Nucleus accumbens (tissue), 56 donors: ENCODE measurements around the gene IFFO2.
"Not testable (repeated sequence)": the region's sequence is repeated elsewhere in the genome, so short reads cannot be mapped to it uniquely, and the experiment has no call there.

Source experiments
- DNase-seq, 56 donors: peaks; one replicate each; lab custom pipeline; 2025; lab: John Stamatoyannopoulos, UW

IFFO2 gene

DNA sequence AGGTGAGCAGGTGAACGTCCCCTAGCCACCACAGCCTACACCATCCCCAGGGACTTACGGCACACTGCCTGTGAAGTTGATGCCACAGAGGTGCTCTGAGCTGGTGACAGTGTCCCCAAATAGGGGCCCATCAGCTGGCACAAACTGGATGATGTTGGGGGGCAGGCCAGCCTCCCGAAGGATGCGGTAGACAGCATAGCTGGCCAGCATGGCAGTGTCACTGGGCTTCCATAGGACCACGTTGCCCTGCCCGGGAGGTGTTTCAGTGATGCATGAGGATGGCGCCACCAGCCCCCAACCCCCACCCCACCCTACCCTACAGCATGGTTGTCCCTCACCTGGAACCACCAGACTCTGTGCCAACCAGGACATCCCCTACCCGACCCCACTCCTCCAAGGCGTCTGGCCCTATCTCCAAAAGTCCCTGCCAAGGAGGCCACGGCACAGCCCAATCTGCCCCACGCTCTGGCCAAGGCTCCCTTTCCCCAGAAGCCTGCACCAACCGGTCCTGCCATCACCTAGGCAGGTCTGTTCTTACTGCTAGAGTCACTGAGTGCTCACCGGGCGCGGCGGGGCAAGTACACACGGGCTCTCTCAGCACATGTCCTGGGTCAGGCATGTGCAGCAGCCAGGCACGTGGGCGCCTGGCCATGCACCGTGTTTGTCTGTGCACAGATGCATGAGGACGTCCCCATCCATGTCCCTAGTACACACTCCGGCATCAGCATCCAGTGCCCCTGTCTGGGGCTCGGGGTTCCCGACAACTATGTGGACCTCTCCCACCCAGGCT, 74.6 kb downstream of the IFFO2 start:
- DNase-seq = no peak

DNA sequence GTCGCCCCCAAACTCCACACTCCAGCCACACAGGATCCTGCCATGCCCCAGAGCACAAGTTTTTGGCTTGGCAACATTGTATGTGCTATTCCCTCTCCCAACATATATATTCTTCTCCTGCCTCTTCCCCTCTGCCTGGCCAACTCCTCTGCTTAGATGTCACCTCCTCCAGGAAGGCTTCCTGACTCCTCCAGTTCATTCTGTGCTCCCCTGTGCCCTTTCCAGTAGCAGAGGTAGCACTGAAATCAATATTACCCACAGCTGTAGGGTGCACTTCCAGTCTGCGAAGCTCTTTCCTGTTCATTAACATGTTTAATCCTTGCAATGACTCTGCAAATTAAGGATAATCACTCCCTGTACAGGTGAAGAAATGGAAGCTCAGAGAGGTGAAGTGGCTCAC, 75.3 kb downstream of the IFFO2 start:
- no peak for DNase-seq

DNA sequence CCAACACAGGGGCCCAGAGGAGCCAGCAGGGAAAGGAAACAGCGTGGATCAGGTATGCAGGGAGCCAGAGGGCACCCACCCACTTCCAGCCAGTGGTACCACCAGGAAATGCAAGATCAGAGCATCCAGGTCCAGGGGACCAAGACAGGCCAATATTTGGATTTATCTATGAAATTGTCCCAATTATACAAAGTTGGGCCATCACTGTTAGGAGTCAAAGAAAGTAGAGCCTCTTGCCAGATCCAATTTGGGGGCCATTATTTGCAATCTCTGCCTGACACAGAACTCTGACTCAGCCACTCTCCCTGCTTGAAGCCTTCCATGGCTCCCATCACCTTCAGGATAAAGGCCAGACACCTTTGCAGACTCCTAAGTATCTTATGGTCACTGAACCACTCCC, 75.9 kb downstream of the IFFO2 start:
- DNase-seq = no peak

DNA sequence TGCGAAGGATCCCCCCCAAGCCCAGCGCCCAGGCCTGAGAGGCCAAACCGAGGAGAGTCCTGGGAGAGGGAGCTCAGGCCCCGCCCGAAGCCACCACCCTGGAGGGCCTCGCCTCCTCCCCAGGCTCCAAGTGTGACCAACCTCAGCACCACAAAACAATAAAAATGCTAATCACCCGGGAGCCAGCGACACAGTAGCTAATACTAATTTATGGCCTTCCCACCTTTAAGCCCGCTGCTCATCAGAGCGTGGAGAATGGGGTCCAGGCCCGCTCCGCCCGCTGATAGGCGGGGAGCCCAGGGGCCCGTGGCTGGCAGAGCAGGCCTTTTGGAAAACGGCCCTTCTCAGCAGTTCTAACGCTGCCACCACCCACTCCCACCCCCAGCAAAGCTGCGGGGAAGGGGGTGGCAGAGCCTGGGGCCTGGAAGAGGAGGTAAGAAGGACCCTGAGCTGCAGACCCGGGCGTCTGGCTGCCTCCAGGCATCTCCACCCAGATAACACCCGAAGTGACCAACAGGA, 76.6 kb downstream of the IFFO2 start:
- no peak for DNase-seq

DNA sequence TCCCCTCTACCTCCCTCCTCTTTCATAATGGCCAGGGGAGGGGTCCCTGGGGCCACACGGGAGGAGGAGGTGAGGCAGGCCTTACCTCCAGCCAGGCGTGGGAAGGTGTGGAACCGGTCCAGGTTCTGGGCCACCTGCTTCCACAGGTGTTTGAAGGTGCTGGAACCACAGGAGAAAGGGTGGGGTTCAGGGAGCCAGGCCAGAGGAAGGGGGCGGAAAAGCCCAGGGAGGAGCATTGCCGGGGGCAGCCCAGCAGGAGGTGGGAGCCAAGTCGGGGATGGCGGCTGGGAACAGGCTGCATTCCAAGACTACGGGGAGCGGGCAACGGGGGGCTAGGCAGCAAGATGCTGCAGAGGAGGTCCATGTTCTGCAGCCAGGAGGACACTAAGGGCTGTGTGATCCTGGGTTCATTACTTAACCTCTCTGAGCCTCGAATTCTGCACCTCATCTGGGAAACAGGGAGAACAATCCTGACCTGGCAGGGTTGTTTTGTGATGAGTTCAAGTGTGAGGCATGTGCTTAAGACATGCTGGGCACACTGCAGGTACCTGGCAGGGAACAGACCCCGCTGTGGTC, 77.2 kb downstream of the IFFO2 start:
- no peak for DNase-seq

DNA sequence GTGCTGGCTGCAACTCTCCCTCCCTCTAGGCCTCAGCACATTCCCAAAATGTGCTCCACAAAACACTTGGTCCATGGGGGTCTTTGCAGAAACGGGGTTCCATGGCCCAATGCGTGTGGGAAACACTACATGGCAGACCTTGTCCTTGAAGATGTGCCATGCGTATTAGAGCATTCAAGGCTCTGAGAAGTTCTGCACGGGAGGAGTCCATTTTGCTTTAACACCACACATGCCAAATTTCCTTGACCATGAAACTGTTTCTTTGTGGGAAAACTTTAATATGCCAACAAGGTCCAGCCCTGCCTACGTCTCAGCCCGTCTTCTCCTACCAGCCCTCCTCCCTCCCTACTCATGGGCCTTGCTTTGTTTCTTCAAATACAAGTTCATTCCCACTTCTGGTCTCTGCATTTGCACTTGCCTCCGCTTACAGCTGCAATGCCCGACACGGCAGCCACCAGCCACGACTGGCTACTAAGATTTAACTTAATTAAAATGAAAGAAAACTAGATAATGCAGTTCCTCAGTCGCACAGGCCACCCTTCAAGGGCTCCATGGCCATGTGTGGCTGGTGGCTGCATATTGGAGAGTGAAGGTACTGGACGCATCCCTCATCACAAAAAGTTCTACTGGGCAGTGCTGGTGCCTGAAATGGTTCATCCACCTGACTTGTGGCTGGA, 77.8 kb downstream of the IFFO2 start:
- no peak for DNase-seq

DNA sequence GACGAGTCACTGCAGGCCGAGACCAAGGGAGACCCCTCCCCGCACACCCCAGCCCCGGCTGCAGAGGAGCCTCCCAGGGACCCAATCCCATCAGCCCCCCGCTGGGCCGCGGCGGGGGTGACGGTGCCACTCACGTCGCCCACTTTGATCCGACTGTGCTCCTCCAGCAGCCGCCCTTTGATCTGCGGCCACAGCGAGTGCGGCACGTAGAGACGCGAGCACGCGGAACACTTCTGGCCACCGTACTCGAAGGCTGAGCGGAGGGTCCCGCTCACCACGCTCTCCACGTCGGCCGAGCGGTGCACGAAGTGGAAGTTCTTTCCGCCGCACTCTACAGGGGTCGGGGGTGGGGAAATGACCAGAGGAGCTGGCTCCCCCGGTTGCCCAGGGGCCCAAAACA, 79.2 kb downstream of the IFFO2 start:
- no peak for DNase-seq

DNA sequence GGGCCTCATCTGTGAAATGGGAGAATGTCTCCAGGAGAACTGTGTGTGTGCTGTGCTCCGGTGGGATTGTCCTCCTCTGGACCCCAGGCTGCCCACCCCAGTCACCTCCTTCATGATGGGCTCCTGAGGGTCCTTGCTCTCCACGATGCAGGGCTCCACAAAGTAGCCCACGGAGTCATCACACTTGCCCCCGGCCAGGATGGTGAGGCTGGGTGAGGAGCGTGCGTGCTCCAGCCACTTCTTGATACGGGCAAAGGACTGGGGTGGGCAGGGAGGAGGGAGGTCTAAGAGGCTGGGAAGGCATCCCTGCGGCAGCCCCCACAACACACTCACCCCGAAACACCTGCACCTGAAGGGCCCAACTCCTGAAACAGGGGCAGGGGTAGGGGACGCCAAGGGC, 80.3 kb downstream of the IFFO2 start:
- no peak for DNase-seq

DNA sequence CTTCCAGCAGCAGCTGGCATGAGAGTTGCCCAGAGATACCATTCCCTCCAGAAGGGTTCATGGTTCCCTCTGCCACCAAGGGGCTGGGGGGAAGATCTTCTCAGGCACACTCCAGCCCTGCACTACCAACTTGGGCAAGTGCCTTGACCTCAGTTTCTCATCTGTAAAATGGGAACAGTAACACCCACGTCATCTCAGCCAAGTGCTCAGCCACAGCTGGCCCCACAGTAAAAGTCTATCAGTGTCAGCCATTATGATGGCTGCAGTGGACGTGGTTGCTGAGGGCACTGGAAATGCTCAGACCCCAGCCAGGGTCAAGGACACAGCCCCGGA, 80.7 kb downstream of the IFFO2 start:
- no peak for DNase-seq

DNA sequence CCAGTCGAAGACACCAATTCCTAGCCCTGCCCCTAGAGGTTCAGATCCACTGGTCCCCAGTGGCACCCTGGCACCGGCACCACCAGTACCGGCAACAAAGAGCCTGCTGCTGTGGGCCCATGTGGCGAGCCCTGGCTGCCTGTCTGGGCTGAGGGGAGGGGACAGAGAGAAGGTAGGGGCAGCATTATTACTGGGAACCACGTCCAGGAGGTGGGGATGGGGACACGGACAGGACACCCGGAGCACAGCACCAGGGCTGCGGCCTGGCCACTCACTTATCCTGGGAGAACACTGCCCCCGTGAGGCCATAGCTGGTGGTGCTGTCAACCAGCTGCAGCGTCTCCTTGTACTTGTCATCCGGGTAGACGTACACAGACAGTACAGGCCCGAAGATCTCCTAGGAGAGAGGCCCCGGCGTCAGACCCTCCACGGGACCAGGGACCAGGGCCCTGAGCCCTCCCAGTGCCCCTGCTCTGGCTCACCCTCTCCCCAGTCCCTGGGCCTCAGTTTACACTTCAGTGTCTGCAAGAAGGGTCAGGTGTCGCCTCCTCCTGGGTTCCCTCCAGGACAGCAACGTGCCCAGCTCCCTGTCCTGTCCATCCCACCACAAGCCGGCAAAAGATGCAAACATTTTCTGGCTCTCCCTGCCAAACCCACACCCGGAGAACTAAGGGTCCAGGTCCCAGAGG, 81.2 kb downstream of the IFFO2 start:
- DNase-seq = peak in 52 of 56 donors; percentile 9 to 86 (median 56)

DNA sequence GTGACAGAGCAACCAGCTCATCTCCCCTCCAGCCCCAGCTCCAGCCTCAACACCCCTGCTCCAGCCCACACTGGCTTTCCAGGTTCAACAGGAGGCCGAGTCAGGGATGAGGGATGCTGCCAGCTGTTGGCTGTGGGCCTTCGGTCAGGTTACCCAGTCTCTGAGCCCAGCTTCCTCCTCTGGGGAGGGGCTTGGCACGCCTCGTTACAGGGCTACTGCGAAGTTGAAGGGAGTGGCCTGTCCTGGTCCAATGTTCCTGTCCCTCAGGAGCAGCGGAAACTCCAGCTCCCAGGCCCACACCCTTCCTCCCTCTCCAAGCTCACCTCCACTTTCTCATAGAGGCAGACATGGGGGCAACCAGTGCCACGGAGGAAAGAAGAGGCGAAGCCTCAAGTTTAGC, 81.9 kb downstream of the IFFO2 start:
- no peak for DNase-seq

DNA sequence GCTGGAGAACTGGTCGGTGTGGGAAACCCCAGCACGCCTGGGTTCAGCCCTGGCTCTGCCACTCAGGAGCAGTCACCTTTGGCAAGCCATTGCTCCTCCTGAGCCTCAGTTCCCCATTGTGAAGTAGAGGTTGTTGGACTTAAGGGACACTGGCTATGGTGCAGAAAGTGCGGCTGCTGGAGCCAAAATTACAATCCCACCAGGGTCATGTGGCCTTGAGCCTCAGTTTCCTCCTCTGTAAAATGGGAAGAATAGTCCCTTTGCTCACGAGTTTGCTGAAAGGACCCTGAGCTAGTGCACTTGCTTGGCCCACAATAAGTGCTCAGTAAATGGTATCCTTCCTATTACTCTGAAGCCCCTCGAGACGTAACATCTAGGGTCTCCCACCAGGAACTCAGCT, 82.4 kb downstream of the IFFO2 start:
- no peak for DNase-seq

DNA sequence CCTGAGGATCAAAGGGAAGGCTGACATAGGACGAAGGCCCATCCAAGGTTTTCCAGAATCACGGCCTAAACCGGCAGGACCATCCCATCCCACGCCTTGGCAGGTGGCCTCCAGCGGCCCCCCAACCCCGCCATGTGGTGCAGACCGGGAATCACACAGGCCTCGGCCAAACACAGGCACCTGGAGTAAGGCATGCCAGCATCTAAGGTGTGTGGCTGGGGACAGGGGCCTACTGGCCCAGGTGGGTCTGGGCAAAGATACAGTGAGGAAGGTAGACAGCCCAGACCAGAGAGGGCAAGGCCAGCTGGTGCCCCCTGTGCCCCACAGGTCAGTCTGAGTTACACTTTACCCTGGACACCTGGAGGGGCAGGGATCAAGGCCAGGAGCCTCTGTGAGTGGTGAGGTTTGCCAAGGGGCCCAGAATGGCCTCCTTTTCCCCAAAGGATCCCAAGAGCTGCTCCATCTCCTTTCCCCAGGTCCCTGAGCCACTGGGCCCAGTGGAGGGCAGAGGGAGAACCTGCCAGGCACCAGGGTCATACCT, 84.3 kb downstream of the IFFO2 start:
- no peak for DNase-seq

DNA sequence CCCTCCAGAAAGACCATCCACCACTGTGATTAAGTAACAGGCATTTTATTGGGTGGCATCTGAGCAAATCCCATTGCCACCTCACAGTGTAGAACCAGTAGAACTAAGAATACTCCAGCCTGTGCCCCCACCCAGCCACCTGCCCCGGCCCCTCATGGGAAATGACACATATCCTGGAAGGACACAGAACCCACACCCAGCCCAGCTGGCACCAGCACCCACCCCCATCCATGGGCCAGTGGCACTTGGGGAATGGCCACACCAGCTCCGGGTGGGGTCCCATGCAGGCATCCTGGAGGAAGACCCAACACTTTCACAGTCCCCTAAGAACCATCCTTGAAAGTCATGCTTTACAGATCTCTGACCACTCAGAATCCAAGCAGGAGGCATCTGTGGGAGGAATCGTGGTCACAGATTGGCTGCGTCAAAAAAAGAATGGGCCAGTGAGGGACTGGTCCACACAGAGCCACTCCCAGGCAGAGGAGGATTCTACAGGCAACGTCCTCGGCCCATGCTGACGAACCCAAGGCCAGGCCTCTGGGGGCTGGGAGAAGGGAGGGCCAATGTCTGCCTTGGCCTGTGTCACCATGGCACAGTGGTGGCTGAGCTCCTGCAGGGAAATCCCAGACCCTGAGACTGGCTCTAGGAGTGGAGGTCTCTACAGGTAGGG, 84.9 kb downstream of the IFFO2 start:
- no peak for DNase-seq

DNA sequence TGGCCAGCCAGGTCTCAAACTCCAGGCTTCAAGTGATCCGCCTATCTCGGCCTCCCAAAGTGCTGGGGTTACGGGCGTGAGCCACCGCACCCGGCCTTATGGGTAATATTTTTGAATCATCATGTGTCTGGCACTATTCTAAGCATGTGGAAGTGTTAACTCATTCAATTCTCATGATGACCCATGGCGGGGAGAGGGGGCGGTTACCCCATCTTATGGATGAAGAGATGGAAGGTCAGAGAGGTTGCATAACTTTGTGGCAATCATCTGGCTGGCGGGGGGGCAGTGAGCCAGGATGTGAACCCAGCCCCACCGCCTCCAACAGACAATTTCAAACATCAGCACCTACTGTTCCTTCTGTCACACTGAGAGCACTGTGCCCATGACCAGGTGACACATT, 85.5 kb downstream of the IFFO2 start:
- DNase-seq = no peak

DNA sequence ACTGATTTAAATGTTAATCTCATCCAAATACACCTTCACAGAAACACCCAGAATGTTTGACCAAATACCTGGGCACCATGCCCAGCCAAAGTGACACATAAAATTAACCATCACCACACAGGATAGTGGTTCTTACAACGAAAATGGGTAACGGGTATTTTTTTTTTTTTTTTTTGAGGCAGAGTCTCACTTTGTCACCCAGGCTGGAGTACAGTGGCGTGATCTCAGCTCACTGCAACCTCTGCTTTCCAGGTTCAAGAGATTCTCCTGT, 85.9 kb downstream of the IFFO2 start:
- DNase-seq = not testable (repeated sequence)

DNA sequence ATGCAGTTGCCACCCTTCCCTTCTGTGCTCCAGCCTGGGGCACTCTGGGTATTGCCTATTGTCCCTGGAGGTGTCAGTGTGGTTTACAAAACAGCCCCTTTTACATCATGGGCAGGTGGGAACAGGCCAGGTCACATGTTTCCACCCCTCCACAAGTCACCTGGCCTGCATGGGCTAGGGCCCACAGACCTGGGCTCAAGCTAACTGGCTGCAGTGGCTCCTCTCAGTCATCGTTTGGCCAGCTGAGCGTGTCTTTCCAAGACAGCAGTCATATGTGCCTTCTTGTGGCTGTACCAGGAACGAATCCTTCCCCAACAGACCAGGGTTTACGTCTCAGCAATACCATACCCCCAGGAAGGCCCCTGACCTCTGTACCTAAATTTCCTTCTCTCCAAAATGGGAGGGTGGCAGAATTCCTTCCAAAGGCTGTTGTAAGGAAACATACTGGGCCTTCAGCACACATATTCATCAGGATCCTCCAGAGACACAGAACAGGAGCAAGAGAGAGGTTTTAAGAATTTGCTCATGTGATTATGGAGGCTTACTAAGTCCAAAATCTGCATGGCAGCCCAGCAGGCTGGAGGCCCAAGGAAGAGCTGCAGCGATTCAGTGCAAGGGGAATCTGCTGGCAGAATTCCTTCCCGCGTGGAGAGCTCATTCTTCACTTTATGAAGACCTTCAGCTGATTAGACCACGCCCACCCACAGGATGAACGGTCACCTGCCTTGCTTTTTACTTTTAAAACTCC, 86.5 kb downstream of the IFFO2 start:
- DNase-seq = no peak

DNA sequence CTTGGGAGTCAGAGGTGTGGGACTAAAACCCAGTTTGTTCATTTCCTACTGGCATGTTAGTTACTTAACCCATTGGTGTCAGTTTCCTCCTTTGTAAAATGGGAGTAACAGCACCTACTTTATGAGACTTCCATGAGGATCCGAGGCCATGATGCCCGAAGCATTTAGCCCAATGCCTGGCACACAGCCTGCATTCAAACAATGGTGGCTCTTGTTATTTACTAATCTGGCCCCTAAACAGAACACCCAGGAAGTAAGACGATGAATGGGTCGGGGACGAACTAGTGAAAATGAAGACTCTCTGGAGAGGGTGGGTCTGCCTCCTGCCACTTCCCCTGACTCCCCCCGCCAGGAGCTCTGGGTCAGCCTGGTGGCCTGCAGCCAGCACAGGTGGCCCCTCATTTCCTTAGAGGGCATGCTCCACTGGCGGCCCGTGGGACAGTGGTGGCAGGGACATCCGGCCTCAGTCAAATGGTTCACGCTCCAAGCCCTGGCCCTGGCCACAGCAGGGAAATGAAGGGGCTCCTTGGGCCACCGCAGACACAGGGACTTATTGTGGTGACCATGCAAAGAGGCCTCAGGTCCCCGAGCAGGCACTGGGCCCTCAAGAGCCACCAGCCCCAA, 87.6 kb downstream of the IFFO2 start:
- peak in 8 of 56 donors; percentile 3 to 31 (median 12) for DNase-seq

DNA sequence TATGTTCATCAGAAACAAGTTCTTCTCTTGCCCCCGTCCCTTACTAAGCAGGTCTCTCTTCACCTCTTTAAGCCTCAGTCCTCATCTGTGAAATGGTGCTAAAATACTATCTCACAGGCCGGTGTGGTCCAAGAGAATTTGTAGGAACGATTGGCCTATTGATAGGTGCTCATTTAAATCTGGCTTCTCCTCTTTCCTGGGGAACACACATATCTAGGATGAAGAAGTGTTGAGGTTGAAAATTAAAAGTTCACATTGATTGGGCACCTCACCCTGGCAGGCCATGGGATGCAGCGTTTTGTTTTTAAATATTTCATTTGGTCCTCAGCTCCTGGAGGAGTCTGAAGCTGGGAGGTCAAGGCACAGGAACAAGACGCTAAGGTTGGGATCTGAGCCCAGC, 88.1 kb downstream of the IFFO2 start:
- no peak for DNase-seq
